HUDEP-2 (cell line): ENCODE measurements around the gene KRTCAP2.
"Not testable (repeated sequence)": the region's sequence is repeated elsewhere in the genome, so short reads cannot be mapped to it uniquely, and the experiment has no call there.

Source experiments
- DNase-seq, 76 experiments: peaks; one replicate each; lab custom pipeline; 2025; ENCODE audit not compliant: unreplicated experiment in 76 of 76; lab: John Stamatoyannopoulos, UW

The KRTCAP2 gene

DNA sequence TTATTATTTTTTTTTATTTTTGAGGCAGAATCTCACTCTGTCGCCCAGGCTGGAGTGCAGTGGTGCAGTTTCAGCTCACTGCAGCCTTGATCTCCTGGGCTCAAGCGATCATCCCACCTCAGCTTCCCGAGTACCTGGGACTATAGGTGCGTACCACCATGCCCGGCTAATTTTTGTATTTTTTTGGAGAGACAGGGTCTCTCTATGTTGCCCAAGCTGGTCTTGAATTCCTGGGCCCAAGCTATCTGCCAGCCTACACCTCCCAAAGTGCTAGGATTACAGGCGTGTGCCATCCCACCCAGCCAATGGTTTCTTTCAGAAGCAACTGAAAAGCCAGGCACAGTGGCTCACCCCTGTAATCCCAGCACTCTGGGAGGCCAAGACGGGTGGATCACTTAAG is 2.3 kb downstream of the KRTCAP2 start:
- no peak for DNase-seq

DNA sequence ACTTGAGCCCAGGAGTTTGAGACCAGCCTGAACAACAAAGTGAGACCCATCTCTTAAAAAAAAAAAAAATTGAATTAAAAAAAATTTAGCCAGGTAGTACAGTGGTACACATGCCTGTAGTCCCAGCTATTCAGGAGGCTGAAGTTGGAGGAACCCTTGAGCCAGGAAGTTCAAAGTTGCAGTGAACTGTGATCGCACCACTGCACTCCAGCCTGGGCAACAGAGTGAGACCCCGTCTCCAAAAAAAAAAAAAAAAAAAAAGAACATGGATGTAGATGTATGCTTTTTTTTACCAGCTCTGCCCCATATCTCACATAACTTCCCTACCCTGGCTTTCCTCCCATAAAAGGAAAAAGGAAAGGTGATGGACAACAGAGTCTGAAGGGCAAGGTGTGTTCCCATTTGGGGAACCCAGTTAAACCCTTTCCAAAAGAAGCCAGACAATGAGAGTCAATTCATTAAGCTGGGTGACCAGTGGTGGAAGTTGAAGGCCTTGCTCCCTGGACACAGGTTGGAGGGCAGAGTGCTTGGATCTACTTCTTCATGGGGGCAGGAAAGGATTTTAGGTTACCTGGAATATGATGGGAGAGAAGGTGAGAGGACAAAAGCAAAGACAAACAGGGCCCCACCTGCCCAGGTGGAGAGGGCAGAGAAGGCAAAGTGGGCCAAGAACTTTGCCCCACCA is 2.9 kb downstream of the KRTCAP2 start:
- DNase-seq: no peak

DNA sequence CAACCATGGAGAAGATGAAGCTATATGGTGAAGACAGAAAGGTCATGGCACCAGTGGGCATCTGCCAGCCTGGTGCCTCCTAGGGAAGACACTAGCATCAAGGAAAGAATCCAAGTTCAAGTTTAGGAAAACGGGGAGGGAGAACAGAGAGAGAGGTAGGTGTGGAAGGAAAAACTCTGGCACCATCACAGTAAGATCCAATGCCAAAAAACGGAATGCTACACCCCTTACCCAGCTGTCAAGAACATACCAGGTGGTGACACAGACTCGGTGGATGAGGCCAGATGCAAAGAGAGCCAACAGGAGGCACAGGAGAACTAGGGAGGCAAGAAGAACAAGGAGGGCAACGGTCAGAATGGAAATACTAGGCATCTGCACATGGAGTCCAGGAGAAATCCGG is 3.6 kb downstream of the KRTCAP2 start:
- DNase-seq: no peak

DNA sequence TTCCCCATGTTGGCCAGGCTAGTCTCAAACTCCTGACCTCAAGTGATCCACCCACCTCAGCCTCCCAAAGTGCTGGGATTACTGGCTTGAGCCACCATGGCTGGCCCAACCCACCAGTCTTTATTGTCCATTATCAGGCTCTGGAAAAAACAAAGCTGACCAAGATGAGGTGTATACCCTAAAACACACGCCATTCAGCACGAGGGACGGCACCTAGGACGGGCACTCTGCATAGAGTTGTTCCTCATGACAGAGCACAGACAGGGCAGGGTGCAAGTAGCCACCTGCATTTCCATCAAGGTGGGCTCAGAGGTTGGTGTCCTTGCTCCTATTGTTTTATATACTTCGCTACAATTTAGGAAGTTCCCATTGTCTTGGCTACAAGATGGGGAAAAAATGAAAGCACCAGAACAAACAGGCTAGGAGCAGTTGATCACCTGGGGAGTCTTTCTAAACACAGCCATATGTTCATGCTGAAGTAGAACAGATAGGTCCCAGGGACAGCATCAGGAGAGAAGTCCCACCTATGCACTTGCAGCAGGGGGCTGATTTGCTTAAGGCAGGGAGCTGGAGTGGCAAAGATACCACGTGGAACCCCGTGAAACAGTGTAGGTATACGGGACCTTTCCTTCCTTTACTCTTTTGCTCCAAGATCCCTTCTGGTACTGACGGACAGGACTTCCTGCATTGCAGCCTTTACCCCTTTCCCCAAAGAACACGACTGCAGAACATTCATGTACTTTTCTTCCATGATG is 4.5 kb downstream of the KRTCAP2 start:
- no peak for DNase-seq

DNA sequence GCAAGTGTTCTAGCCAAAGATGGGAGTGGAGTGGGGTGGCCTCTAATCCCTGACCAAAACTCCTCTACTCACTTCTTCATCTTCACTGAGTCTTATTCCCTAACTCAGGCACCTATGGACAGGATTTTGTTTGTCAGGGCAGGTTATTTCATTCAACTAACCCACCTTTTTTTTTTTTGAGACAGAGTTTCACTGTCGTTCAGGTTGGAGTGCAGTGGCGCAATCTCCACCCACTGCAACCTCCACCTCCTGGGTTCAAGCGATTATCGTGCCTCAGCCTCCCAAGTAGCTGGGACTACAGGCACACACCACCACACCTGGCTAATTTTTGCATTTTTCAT is 5.0 kb downstream of the KRTCAP2 start:
- DNase-seq: not testable (repeated sequence)

DNA sequence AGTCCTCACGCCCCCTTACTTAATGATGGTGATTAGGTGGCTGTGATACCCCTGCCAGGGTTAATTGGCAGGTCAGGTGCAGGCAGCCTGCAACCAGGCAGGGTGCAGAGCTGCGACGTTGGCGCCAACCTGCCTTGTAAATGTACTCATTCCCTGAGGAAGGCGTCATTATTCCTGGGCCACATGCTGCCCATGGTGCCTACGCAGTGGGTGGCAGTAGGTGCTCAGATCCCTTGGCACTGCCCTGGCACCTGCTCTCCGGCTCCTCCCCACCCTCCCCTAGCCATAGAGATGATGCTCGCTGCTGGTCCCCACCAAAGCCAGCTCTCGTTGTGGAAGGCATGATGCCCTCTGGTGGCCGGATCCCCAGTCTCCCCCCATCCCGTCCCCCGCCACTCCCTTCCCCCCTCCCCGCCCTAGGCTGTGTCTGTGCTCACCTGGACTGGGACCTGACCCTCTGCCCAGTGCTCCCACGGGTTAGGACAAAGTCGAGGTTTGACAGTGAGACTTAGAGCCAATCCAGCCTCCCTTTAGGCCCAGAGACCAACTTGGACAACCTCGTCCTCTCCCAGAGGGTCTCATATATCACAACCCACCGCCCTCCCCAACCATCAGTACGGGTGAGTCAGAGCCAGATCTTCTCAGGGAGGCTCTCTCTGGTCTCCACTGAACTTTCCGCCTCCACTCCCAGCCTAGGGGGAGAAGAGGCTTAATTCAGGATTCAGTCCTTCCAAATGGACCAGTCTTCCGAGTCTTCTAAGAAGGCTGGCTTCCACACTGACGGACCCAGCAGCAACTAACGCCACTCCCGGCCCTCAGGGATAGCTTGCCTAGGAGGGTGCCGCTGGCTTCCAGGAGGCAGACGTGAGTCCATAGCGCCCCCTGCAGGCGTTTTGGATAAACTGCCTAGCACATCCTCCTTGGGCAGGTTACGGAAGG is 5.7 kb downstream of the KRTCAP2 start:
- DNase-seq: peak in 71 of 76 experiments; percentile 5 to 88 (median 75)

DNA sequence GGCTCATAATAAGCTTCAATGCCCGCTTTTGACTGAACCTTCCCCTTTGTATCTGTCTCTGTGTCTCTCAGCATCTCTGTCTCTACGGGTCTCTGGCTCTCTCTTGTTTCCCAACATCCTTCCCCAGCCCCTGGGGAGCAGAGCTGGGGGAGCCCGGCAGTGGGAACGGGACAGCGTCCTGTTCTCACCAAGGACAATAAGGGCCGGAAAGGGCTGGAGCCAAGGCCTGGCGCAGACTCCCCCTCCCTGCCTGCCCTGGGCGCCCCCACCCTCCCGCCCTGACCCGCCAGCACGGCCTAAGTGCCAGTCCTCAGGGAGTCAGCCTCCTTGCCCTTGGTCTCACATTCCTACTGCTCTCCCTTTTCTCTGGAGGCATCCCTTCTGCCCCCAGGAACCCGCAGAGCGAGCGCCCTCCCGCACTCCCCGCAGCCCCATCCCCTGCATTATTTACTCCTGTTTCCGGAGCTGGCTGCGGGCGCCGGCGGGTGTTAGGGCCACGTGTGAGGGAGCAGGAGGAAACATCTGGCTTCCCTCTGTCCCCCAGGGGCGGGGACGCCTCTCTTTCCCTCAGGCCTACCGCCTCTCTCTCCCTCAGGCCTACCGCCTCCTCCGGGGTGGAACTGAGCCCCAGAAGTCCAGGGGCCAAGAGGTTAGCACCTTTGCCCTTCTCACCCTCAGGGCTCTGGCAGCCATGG is 6.5 kb downstream of the KRTCAP2 start:
- DNase-seq: no peak

DNA sequence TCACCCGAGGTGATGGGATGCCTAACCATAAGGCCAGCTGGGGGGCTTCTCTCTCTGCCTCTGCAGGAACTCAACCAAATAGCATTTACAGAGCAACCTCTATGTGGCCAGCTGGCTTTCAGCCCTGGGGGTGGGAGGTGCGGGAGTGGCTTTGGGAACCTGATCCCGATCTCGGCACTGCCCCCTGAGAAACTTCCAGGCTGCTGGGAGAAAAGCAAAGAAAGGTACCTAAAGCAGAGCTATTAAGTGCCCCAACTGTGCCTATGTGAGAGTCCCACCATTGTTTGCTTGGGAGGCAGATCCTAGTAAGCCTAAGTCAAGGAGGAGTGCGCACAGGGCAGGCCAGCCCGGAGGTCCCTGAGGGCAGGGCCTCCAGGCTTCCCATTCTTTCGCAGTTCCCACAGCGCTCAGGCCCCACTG is 7.0 kb downstream of the KRTCAP2 start:
- no peak for DNase-seq

DNA sequence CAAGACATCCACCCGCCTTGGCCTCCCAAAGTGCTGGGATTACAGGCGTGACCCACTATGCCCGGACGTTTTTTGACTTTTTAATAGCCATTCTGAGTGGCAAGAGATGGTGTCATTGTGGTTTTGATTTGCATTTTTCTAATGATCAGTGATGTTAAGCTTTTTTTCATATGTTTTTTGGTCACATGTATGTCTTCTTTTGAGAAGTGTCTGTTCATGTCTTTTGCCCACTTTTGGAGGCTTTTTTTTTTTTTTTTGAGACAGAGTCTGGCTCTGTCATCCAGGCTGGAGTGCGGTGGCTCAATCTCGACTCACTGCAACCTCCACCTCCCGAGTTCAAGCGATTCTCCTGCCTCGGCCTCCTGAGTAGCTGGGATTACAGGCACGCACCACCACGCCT is 8.5 kb downstream of the KRTCAP2 start:
- not testable (repeated sequence) for DNase-seq

DNA sequence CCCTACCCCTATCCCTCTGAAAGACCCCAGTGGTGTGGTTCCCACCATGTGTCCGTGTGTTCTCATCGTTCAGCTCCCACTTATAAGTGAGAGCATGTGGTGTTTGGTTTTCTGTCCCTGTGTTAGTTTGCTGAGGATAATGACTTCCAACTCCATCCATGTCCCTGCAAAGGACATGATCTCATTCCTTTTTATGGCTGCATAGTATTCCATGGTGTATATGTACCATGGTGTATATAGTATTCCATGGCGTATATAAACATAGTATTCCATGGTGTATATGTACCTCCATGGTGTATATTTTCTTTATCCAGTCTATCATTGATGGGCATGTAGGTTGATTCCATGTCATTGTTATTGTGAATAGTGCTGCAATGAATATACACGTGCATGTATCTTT is 9.3 kb downstream of the KRTCAP2 start:
- not testable (repeated sequence) for DNase-seq

DNA sequence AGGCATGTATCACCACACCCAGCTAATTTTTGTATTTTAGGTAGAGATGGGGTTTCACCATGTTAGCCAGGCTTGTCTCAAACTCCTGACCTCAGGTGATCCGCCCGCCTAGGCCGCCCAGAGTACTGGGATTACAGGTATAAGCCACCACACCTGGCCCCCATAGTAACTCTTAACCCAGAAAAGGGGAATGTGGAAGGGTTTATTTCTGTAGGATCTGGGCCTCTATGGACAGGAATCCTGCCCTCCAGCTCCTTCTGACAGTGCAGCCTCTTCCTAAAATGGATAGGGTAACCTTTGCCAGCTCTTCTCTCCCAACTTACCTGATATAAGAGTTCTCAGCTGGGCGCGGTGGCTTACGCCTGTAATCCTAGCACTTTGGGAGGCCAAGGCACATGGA is 10.5 kb downstream of the KRTCAP2 start:
- DNase-seq: not testable (repeated sequence)

DNA sequence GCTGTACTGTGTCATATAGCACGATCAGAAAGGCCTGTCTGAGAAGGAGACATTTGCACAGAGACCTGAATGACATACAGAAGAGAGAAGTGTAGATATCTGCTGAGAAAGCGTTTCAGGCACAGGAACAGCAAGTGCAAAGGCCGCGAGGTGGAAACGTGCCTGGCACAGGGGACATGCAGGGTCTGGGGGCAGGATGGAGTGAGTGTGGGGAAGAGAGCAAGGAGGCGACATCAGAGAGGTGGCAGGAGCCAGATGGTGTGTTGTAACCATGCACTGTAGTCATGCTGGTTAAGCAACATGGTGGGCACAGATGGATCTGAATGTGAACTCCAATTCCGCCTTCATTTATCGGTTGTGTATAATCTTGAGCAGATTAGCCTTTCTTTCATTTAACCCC is 13.0 kb downstream of the KRTCAP2 start:
- DNase-seq: no peak

DNA sequence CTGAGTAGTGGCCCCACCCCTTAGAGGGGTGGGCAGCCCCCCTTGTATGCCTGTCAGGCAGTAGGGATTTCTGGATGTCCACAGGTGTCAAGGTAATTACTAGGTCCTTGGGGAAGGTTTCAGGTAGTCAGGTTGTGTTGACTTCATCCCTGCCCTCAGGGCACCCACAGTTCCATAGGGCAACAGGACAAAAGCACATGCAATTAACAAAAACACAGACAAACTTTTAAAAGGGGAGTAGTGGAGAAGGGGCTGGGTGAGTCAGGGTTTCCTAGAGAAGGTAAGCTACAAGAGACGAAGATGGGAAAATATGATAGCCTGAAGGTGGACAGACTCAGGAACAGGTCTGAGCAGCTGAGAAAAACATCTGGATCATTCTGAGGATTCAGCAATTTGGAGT is 14.1 kb downstream of the KRTCAP2 start:
- DNase-seq: no peak

DNA sequence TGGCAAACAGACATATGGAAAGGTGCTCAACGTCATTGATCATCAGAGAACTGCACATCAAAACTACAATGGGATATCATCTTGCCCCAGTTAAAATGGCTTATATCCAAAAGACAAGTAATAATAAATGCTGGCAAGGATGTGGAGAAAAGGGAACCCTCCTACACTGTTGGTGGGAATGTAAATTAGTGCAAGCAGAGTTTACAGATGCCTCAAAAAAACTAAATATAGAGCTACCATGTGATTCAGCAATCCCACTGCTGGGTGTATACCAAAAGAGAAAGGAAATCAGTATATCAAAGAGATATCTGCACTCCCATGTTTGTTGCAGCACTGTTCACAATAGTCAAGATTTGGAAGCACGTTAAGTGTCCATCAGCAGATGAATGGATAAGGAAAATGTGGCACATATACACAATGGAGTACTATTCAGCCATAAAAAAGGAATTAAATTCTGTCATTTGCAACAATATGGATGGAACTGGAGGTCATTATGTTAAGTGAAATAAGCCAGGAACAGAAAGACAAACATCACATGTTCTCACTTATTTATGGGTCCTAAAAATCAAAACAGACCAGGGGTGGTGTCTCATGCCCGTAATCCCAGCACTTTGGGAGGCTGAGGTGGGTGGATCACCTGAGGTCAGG is 17.0 kb downstream of the KRTCAP2 start:
- DNase-seq: not testable (repeated sequence)

DNA sequence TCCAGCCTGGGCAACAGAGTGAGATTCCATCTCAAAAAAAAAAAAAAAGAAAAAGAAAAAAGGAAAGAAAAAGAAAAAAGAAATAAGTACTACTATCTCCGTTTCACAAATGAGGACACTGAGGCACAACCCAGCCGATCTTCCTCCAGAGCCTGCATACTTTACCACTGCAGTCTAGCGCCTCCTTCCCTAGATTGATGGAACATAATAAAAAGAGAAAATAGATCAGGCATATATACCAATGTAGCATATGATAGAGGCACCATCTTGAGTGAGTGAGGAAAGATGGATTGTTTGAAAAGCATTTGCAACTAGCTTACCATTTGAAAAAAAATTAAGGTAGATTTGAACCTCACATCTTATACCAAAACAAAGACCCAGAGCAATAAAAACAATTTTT is 27.6 kb downstream of the KRTCAP2 start:
- no peak for DNase-seq

DNA sequence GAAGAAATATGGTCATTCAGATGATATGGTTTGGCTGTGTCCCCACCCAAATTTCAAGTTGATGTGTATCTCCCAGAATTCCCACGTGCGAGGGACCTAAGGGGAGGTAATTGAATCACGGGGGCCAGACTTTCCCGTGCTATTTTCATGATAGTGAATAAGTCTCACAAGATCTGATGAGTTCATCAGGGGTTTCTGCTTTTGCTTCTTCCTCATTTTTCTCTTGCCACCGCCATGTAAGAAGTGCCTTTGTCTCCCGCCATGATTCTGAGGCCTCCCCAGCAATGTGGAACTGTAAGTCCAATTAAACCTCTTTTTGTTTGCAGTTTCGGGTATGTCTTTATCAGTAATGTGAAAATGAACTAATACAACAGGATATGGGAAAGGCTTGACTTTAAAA is 31.4 kb downstream of the KRTCAP2 start:
- DNase-seq: no peak

DNA sequence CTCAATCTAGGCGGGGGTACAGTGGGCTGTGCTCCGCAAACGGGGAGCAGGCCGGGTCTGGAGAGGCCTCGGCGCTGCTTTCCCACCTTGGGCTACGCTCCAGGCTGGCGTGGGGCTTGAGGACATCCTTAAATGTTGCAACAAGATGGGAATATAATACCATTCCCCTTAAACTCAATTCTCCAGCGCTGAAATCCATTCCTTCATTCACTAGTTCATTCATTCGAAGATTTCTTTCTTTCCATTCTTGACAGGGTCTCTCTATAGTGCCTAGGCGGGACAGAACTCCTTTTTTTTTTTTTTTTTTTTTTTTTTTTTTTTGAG is 32.5 kb downstream of the KRTCAP2 start:
- no peak for DNase-seq

DNA sequence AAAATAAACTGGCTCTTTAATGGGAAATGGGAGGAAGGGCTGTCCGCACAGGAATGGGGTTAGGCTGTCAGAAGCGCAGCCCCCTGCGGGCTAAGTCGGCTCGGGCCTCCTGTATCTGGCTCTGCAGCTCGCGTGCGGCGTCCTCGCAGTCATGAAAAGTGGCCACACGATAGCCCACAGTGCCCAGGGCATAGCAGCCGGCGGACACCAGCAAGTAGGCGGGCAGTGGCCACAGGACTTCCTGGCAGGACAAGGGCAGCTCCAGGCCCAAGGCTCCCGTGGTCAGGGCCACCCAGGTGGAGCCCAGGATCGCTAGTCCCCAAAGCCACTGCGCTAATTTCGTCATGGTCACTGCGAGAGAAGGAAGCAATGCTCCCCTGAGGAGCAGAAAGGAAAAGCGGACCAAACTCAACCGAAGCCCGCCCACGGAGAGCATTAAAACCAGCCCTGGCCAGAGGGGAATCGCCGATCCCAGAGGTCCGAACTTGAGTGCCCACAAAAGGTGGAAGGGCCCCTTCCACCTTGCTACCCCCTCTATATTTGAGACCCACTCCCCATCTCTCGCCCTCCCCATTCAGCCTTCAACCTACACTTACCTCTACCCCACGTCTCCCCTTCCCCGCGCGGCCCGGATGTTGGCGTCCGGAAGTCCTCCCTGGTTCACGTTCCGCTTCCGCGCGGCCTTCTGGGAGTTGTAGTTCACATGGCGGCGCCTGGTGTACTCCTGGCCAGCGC is 33.0 kb downstream of the KRTCAP2 start, which contains the start of gene DPM3:
Gene DPM3 (minus strand): TSS at position 637 of the 735 bp plus-strand sequence. CDS start 291 bp downstream, at position 346.
- DNase-seq: peak in 71 of 76 experiments; percentile 10 to 86 (median 66)

DNA sequence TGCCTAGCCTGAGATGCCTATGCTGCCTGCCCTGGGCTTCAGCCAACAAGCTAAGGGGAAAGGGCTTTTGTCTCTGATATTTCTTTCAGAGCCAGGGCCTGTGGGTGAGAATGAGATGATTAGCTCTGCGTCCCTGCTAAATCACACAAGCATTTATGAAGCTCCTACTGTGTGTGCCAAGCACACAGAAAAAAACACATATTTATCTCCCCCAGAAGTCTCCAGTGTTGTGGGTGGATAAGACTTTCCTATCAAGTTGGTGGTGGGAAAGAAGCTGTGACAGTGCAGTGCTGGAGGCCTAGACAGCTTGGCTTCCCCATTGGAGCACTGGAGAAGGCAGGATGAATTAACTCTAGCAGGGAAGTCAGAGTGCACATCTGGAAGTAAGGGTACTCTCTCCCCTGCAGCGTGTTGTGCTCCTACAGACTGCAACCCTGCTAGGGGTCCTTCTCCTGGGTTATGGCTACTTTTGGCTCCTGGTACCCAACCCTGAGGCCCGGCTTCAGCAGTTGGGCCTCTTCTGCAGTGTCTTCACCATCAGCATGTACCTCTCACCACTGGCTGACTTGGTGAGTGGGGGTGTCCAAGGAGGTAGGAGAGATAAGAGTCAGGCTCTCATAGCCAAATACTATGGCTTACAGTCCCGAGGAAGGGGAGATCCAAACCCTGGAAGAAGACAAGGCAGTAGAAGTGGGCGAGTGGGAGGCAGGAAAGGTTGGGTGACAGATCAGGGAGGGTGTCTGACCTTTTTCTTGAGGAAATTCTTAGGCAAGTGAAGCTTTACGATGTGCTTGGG is 35.8 kb downstream of the KRTCAP2 start:
- DNase-seq: peak in 58 of 76 experiments; percentile 8 to 76 (median 36)
